ENCODE data around the gene LPCAT3. TPM values are rescaled to one million over a fixed set of nuclear protein-coding genes. Genes with fewer than 3 reads are reported as not detected.
A peak's percentile ranks its signal among the peaks of the same experiment; 100 is the strongest.
"Not testable (repeated sequence)": the region's sequence is repeated elsewhere in the genome, so short reads cannot be mapped to it uniquely, and the experiment has no call there.

Gene LPCAT3
- total and polyA plus RNA-seq, 2 experiments from 2014 or later, result 11.8 to 19.7 TPM

DNA sequence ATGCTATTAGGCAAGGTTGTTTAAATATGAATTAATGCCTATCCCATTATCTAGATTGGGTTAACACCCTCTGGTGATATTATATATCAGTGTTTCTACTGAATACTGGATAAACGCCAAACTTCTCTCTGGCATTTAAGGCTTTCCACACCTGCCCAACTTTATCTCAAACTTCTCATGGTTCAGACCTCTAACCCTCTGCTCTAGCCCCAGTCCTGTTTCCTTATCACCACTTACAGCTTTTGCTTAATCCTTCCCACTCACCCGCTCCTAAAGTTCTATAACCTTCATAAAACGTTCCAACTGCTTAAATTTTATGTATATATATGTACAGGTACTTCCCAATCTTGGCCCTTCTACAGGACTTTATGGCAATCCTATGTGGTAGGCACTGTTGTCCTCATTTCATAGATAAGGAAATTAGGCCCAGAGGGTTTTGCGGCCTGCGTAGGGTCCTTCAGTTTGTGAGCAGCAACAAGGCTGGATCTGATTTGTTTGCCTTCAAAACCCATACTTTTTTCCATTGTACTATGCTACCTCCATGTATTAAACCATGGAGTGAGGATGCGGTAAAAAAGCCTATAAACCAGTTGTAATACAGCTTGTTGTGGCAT lies 1.2 kb downstream of the LPCAT3 start:
- Histone ChIP-seq H3K4me3 (peak overlapping the region; percentile 91), H3K79me2 (ENCODE audit: insufficient read depth) (no peaks in the 10 kb centered on the region), H3K9me2 (ENCODE audit: insufficient read depth) (no peaks in the 10 kb centered on the region), H3K4me1 (ENCODE audit: insufficient read depth) (peaks cover 10% of the 10 kb centered on the region; the same call in 1 of the 2 replicates), H3K9me3 (ENCODE audit: low read depth) (no peaks in the 10 kb centered on the region), H3K36me3 (ENCODE audit: low read depth) (no peaks in the 10 kb centered on the region), H3K9ac (no peak overlapping the region), H4K20me1 (ENCODE audit: insufficient read depth) (no peaks in the 10 kb centered on the region), H3K27me3 (replicated peaks; ENCODE audit: insufficient read depth) (no peaks in the 10 kb centered on the region), H3K27ac (no peak overlapping the region), H3F3A (ENCODE audit: insufficient read depth) (no peaks in the 10 kb centered on the region; the same call in none of the 2 replicates), H3K4me2 (ENCODE audit: unreplicated experiment) (peak overlapping the region; percentile 96), H2AFZ (0 out of 2 replicates have a peak overlapping the region, but pooled peaks have one; percentile 90)
- DNase-seq, result no peak
- 72 to 77% methylated on average over 6 of the region's 6 CpGs for WGBS, 2 experiments (ENCODE audit: low coverage in 1 of 2, low lambda C conversion rate in 2 of 2, missing lambda C conversion rate in 2 of 2)
- in situ Hi-C loops (cut with MboI), result no loop called here
- TF ChIP-seq EZH2phosphoT487 (IDR thresholded peaks at IDR 0.05; ENCODE audit: insufficient read depth, low read depth), result no peak
- TF ChIP-seq EZH2 (IDR thresholded peaks at IDR 0.05; ENCODE audit: insufficient read depth, poor library complexity, severe bottlenecking), result no peak

DNA sequence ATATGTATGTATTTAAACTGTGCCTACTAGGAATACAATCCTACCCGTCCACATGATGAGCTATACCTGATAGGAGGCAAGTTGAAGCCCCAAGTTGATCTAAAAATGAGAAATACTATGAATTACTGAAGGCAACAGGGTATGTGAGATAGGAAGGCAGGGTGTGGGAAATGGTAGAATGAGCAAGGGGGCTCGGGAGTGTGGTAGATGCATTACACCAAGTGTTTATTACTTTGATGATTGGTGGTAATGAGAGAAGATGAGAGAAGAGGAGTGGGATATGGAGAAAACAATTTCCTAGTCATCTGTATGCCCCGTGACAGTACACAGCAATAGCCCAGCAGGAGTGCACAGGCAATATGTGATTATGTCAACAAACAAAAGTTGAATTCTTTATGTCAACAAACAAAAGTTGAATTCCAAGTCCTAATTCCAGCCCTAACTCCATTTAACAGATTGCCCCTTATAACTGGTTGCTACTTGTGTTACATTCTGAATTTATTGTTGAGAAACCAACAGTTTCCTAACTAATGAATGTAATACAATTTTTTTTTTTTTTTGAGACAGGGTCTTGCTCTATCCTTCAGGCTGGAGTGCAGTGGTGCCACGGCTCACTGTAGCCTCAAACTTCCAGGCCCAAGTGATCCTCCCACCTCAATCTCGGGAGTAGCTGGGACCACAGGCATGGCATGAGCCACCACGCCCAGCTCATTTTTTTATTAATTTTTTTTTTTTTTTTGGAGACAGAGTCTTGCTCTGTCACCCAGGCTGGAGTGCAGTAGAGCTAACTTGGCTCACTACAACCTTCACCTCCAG lies 2.5 kb downstream of the LPCAT3 start:
- Histone ChIP-seq H2AFZ (no peak overlapping the region), H3K4me3 (no peak overlapping the region), H4K20me1 (ENCODE audit: insufficient read depth) (no peaks in the 10 kb centered on the region), H3K9me2 (ENCODE audit: insufficient read depth) (no peaks in the 10 kb centered on the region), H3K9me3 (ENCODE audit: low read depth) (no peaks in the 10 kb centered on the region), H3K27me3 (replicated peaks; ENCODE audit: insufficient read depth) (no peaks in the 10 kb centered on the region), H3K4me1 (ENCODE audit: insufficient read depth) (peaks cover 7% of the 10 kb centered on the region; the same call in 1 of the 2 replicates), H3K9ac (no peak overlapping the region), H3K79me2 (ENCODE audit: insufficient read depth) (no peaks in the 10 kb centered on the region), H3K36me3 (ENCODE audit: low read depth) (no peaks in the 10 kb centered on the region), H3F3A (ENCODE audit: insufficient read depth) (no peaks in the 10 kb centered on the region; the same call in none of the 2 replicates), H3K27ac (no peak overlapping the region), H3K4me2 (ENCODE audit: unreplicated experiment) (no peak overlapping the region)
- in situ Hi-C loops (cut with MboI), result no loop called here
- DNase-seq, result no peak
- TF ChIP-seq EZH2 (IDR thresholded peaks at IDR 0.05; ENCODE audit: insufficient read depth, poor library complexity, severe bottlenecking) (no peak), EZH2phosphoT487 (IDR thresholded peaks at IDR 0.05; ENCODE audit: insufficient read depth, low read depth) (no peak)
- 63 to 77% methylated on average over 6 of the region's 6 CpGs for WGBS, 2 experiments (ENCODE audit: low coverage in 1 of 2, low lambda C conversion rate in 2 of 2, missing lambda C conversion rate in 2 of 2)

- H3K4me3 ChIP-seq, result no peak overlapping the region
- DNase-seq, result no peak
- no peaks in the 10 kb centered on the region for H3K27me3 ChIP-seq (replicated peaks; ENCODE audit: insufficient read depth)
- H3F3A ChIP-seq (ENCODE audit: insufficient read depth), result no peaks in the 10 kb centered on the region; the same call in none of the 2 replicates
- no peaks in the 10 kb centered on the region for H4K20me1 ChIP-seq (ENCODE audit: insufficient read depth)
- H3K79me2 ChIP-seq (ENCODE audit: insufficient read depth), result no peaks in the 10 kb centered on the region
- no peak overlapping the region for H3K9ac ChIP-seq
- no peaks in the 10 kb centered on the region for H3K9me2 ChIP-seq (ENCODE audit: insufficient read depth)
- H3K4me2 ChIP-seq (ENCODE audit: unreplicated experiment), result no peak overlapping the region
- H3K9me3 ChIP-seq (ENCODE audit: low read depth), result no peaks in the 10 kb centered on the region
- TF ChIP-seq EZH2 (IDR thresholded peaks at IDR 0.05; ENCODE audit: insufficient read depth, poor library complexity, severe bottlenecking) (no peak), EZH2phosphoT487 (IDR thresholded peaks at IDR 0.05; ENCODE audit: insufficient read depth, low read depth) (no peak)
- no peak overlapping the region for H2AFZ ChIP-seq
- WGBS, 2 experiments (ENCODE audit: low coverage in 1 of 2, low lambda C conversion rate in 2 of 2, missing lambda C conversion rate in 2 of 2), result 87 to 89% methylated on average over 3 of the region's 3 CpGs
- no peaks in the 10 kb centered on the region for H3K36me3 ChIP-seq (ENCODE audit: low read depth)
- H3K4me1 ChIP-seq (ENCODE audit: insufficient read depth), result no peaks in the 10 kb centered on the region
- in situ Hi-C loops (cut with MboI), result no loop called here
- H3K27ac ChIP-seq, result no peak overlapping the region
Observed at GRCh38 chr12:7013101-7013500, 5.2 kb downstream of the LPCAT3 start.

DNA sequence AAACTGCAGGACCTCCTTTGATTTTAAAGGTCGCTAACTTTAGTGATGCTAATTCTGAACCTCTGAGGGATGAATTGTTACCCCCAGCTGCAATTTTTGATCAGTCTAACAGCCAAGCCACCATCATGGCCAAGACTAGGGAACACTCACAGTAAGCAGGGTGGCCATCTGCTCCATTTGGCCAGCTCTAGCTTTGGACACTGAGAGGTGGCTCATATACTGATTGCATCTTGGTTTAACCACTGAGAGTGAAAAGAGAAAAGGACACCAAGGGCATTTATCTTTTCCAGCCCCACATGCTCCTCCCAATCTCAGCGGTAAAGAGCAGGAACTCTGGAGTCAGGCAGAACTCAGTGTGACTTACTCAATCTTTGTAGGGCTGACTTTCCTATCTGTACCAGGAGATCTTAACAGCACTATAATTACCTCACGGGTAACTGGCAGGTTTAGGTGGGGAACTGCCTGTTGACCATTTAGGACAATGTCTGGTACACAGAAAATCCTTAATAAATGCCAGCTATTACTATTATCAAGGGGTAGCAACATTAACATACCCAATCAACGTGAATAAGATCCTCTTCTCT lies 6.2 kb downstream of the LPCAT3 start:
- H3K27ac ChIP-seq, result no peak overlapping the region
- WGBS, 2 experiments (ENCODE audit: low coverage in 1 of 2, low lambda C conversion rate in 2 of 2, missing lambda C conversion rate in 2 of 2), result 57 to 61% methylated on average over 4 of the region's 4 CpGs

GRCh38 chr12:7011398-7011797 lies 6.9 kb downstream of the LPCAT3 start:
- H3K4me1 ChIP-seq (ENCODE audit: insufficient read depth); H3K9ac ChIP-seq; H4K20me1 ChIP-seq (ENCODE audit: insufficient read depth); in situ Hi-C loops (cut with MboI); H3K27ac ChIP-seq; H2AFZ ChIP-seq; H3K79me2 ChIP-seq (ENCODE audit: insufficient read depth); H3K9me3 ChIP-seq (ENCODE audit: low read depth); H3K36me3 ChIP-seq (ENCODE audit: low read depth); H3K27me3 ChIP-seq (replicated peaks; ENCODE audit: insufficient read depth); H3K4me3 ChIP-seq; H3F3A ChIP-seq (ENCODE audit: insufficient read depth); H3K9me2 ChIP-seq (ENCODE audit: insufficient read depth); H3K4me2 ChIP-seq (ENCODE audit: unreplicated experiment); DNase-seq: not testable (repeated sequence)
- WGBS, 2 experiments (ENCODE audit: low coverage in 1 of 2, low lambda C conversion rate in 2 of 2, missing lambda C conversion rate in 2 of 2), result 67 to 70% methylated on average over 4 of the region's 4 CpGs

More for the DNA sequence above, 6.2 kb downstream of the LPCAT3 start:
- Histone ChIP-seq H3K9me2 (ENCODE audit: insufficient read depth) (no peaks in the 10 kb centered on the region), H3K4me1 (ENCODE audit: insufficient read depth) (no peaks in the 10 kb centered on the region), H3K4me2 (ENCODE audit: unreplicated experiment) (no peak overlapping the region), H3K36me3 (ENCODE audit: low read depth) (no peaks in the 10 kb centered on the region), H2AFZ (no peak overlapping the region), H3F3A (ENCODE audit: insufficient read depth) (no peaks in the 10 kb centered on the region; the same call in 1 of the 2 replicates), H3K9me3 (ENCODE audit: low read depth) (no peaks in the 10 kb centered on the region), H3K27me3 (replicated peaks; ENCODE audit: insufficient read depth) (no peaks in the 10 kb centered on the region), H3K79me2 (ENCODE audit: insufficient read depth) (no peaks in the 10 kb centered on the region), H3K4me3 (no peak overlapping the region), H3K9ac (no peak overlapping the region), H4K20me1 (ENCODE audit: insufficient read depth) (no peaks in the 10 kb centered on the region)
- in situ Hi-C loops (cut with MboI), result no loop called here
- TF ChIP-seq EZH2 (IDR thresholded peaks at IDR 0.05; ENCODE audit: insufficient read depth, poor library complexity, severe bottlenecking), result no peak
- no peak for TF ChIP-seq EZH2phosphoT487 (IDR thresholded peaks at IDR 0.05; ENCODE audit: insufficient read depth, low read depth)
- no peak for DNase-seq
